Measurements from ENCODE around the gene VWA8. TPM values are rescaled to one million over a fixed set of nuclear protein-coding genes. Genes with fewer than 3 reads are reported as not detected.

The VWA8 gene
- total RNA-seq, 1 donor from 2014 or later = 33.4 TPM

DNA sequence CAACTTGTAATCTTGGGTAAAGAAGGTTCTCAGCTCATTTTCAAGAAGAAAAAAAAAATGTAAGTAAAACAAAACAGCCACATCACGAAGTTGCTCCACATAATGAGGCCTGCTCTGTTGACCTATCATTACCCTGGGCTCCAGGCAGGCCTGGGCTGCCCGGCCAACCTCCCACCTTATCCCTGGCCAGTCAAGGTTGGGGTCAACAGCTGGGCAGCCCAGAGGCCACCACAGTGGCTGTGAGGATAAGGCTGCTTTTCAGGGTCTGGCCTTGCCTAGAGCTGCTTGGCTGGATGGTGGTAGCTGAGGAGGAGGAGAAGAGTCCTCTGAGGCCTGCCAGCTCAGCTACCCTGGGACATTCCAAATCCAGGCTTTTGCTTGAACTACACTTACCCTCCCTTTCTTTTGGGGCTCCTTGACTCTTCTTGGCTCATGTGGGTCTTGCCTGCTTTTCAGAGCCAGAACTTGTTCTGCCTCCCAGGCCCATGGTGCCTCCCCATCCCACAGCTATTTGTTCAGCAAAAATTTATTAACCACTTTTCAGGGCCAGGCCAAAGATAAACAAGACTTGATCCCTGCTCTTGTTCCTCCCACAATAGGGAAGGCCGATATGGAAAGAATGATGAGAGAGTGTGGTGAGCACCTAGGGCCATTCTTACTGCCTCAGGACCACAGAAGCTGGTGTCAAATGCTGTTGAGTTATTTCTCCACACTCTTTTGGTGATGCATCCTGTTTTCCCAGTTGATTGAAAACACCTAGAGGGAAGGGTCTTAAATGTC lies 401.9 kb downstream of the VWA8 start:
- intact Hi-C loops (cut with DNase I) = no loop called here
- no peak for DNase-seq (ENCODE audit: extremely low spot score in 2 of 2)
- Histone ChIP-seq H3K4me3 (no peak overlapping the region), H3K27ac (no peak overlapping the region), H3K4me1 (peaks cover 31% of the 10 kb centered on the region), H3K36me3 (no peaks in the 10 kb centered on the region), H3K27me3 (no peaks in the 10 kb centered on the region), H3K9me3 (no peaks in the 10 kb centered on the region)
- TF ChIP-seq CTCF (IDR thresholded peaks at IDR 0.05) (no peak), POLR2A (IDR thresholded peaks at IDR 0.05) (no peak), POLR2AphosphoS5 (IDR thresholded peaks at IDR 0.05; ENCODE audit: insufficient read depth in 1 of 2, low read depth in 1 of 2) (no peak)

DNA sequence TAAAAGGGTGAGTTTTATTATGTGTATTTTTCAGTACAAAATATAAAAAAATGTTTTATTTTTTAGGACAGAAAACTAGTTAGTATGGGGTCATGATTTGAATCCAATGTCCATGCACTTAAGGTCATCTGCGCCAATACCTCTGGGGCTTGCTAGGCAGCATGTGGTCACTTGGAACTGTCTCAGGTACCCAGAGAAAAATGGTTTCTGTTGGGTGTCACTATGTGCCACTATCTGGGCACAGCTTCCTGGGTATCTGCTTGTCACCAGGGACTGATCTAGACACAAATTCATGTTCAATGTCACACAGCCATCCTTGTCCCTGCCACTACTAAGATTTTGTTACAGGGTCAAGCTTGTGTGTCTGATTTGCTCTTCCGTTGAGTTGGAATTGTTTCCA lies 403.2 kb downstream of the VWA8 start:
- H3K4me3 ChIP-seq = no peak overlapping the region
- TF ChIP-seq CTCF (IDR thresholded peaks at IDR 0.05) = no peak
- no peak for TF ChIP-seq POLR2A (IDR thresholded peaks at IDR 0.05)
- no peak for TF ChIP-seq POLR2AphosphoS5 (IDR thresholded peaks at IDR 0.05; ENCODE audit: insufficient read depth in 1 of 2, low read depth in 1 of 2)
- DNase-seq (ENCODE audit: extremely low spot score in 2 of 2) = no peak
- H3K27ac ChIP-seq = no peak overlapping the region
- H3K36me3 ChIP-seq = no peaks in the 10 kb centered on the region
- intact Hi-C loops (cut with DNase I) = no loop called here
- no peaks in the 10 kb centered on the region for H3K9me3 ChIP-seq
- peaks cover 19% of the 10 kb centered on the region for H3K4me1 ChIP-seq
- H3K27me3 ChIP-seq = no peaks in the 10 kb centered on the region

GRCh38 chr13:41554626-41555386 lies 406.1 kb downstream of the VWA8 start:
- Histone ChIP-seq H3K27ac (no peak overlapping the region), H3K9me3 (no peaks in the 10 kb centered on the region), H3K4me1 (no peaks in the 10 kb centered on the region), H3K27me3 (no peaks in the 10 kb centered on the region), H3K36me3 (no peaks in the 10 kb centered on the region), H3K4me3 (no peak overlapping the region)
- DNase-seq (ENCODE audit: extremely low spot score in 2 of 2) = no peak
- TF ChIP-seq CTCF (IDR thresholded peaks at IDR 0.05) = no peak
- TF ChIP-seq POLR2AphosphoS5 (IDR thresholded peaks at IDR 0.05; ENCODE audit: insufficient read depth in 1 of 2, low read depth in 1 of 2) = no peak
- TF ChIP-seq POLR2A (IDR thresholded peaks at IDR 0.05) = no peak
- intact Hi-C loops (cut with DNase I) = no loop called here

DNA sequence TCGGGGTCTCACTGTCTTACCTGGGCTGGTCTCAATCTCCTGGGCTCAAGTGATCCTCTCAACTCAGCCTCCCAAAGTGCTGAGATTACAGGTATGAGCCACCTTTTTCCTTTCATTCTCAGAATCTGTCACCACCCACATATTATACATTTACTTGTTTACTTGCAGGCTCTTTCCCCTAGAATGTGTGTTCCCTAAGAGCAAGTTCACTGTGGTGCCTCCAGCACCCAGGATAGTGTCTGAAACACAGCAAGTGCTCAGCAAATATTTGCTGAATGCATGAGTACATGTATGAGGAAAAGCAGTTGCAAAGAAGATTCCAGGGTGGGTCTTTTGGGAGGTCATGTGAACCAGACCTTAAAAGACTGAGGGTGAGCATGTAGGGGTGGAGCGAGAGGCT lies 406.7 kb downstream of the VWA8 start:
- no peak for DNase-seq (ENCODE audit: extremely low spot score in 2 of 2)
- H3K4me3 ChIP-seq = no peak overlapping the region
- no peaks in the 10 kb centered on the region for H3K36me3 ChIP-seq
- no peaks in the 10 kb centered on the region for H3K4me1 ChIP-seq
- H3K9me3 ChIP-seq = no peaks in the 10 kb centered on the region
- no peak overlapping the region for H3K27ac ChIP-seq
- no peaks in the 10 kb centered on the region for H3K27me3 ChIP-seq
- no peak for TF ChIP-seq POLR2AphosphoS5 (IDR thresholded peaks at IDR 0.05; ENCODE audit: insufficient read depth in 1 of 2, low read depth in 1 of 2)
- no peak for TF ChIP-seq CTCF (IDR thresholded peaks at IDR 0.05)
- no peak for TF ChIP-seq POLR2A (IDR thresholded peaks at IDR 0.05)
- intact Hi-C loops (cut with DNase I) = no loop called here

DNA sequence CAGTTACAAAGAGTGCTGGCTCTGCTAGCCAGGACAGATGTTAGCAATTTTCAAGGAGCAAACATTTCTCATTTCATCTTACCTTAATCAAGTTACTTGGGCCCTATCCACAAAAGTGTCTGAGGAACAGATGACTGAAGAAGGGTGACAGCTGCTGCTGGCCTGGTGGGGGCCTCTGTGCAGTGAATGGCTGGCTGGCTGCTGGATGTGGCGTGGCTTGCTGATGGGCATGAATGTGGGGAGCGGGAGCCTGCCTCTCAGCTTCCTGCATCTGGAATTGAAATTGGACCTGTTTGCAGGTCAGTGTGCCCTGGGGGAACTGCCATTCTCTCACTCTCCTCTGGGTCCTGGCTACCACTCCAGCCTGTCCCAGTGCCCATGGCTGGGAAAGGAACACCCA lies 408.9 kb downstream of the VWA8 start:
- Histone ChIP-seq H3K9me3 (no peaks in the 10 kb centered on the region), H3K36me3 (no peaks in the 10 kb centered on the region), H3K27ac (no peak overlapping the region), H3K4me1 (peaks cover 14% of the 10 kb centered on the region), H3K27me3 (no peaks in the 10 kb centered on the region), H3K4me3 (no peak overlapping the region)
- DNase-seq (ENCODE audit: extremely low spot score in 2 of 2) = no peak
- TF ChIP-seq POLR2AphosphoS5 (IDR thresholded peaks at IDR 0.05; ENCODE audit: insufficient read depth in 1 of 2, low read depth in 1 of 2) (no peak), POLR2A (IDR thresholded peaks at IDR 0.05) (no peak), CTCF (IDR thresholded peaks at IDR 0.05) (no peak)
- intact Hi-C loops (cut with DNase I) = no loop called here
